Kidney epithelial cell (primary cell): ENCODE results near the gene STXBP5L. TPM values are rescaled to one million over a fixed set of nuclear protein-coding genes. Genes with fewer than 3 reads are reported as not detected.
"Not testable (repeated sequence)": the region's sequence is repeated elsewhere in the genome, so short reads cannot be mapped to it uniquely, and the experiment has no call there.

Experiments
- DNase-seq: peaks from one replicate; pipeline ENCODE4 v3.0.0-alpha.2; 2010; ENCODE audit warnings: low read depth
- H3K27me3 ChIP-seq: 2 replicates; pipeline ENCODE4 v1.6.0; 2011; ENCODE audit warnings: low read length; ENCODE audit not compliant: control insufficient read depth, insufficient read depth
- H3K36me3 ChIP-seq: 2 replicates; pipeline ENCODE4 v1.5.1; 2011; ENCODE audit warnings: low read length; ENCODE audit not compliant: control insufficient read depth, insufficient read depth
- H3K4me3 ChIP-seq: 2 replicates; pipeline ENCODE4 v1.5.1; 2011; ENCODE audit warnings: low read depth, mild to moderate bottlenecking, control low read depth, low read length
- CTCF ChIP-seq: IDR thresholded peaks from 2 replicates; pipeline ENCODE4 v1.5.1; 2011; ENCODE audit warnings: mild to moderate bottlenecking, moderate library complexity, low read length, control low read depth, inconsistent platforms; ENCODE audit not compliant: insufficient read depth, poor library complexity, severe bottlenecking
- total RNA-seq: library from RNA; depleted of rRNA; stranded (reverse); fragments of >200 nt; gene quantifications from 2 replicates; pipeline ENCODE4 v1.2.3, GENCODE V29; 2015

Gene STXBP5L
- total RNA-seq, 1 donor from 2014 or later, result 0.13 TPM

GRCh38 chr3:121064121-121064520, 156.1 kb downstream of the STXBP5L start:
- TF ChIP-seq CTCF, result no peak
- Histone ChIP-seq H3K36me3 (no peaks in the 10 kb centered on the region), H3K4me3 (no peak overlapping the region), H3K27me3 (no peaks in the 10 kb centered on the region)
- DNase-seq, result no peak

GRCh38 chr3:121072133-121072532, 164.1 kb downstream of the STXBP5L start:
- TF ChIP-seq CTCF, result no peak
- Histone ChIP-seq H3K27me3 (no peaks in the 10 kb centered on the region), H3K4me3 (no peak overlapping the region), H3K36me3 (no peaks in the 10 kb centered on the region)
- DNase-seq, result no peak

- DNase-seq, result no peak
- no peak overlapping the region for H3K4me3 ChIP-seq
- no peaks in the 10 kb centered on the region for H3K27me3 ChIP-seq
- no peaks in the 10 kb centered on the region for H3K36me3 ChIP-seq
- TF ChIP-seq CTCF, result no peak
Measured at GRCh38 chr3:121073011-121073410, 165.0 kb downstream of the STXBP5L start.

- no peak for TF ChIP-seq CTCF
- Histone ChIP-seq H3K27me3 (no peaks in the 10 kb centered on the region), H3K36me3 (no peaks in the 10 kb centered on the region), H3K4me3 (no peak overlapping the region)
- no peak for DNase-seq
Measured at GRCh38 chr3:121075191-121075590, 167.2 kb downstream of the STXBP5L start.

- not testable (repeated sequence) for H3K36me3 ChIP-seq, DNase-seq, H3K27me3 ChIP-seq, H3K4me3 ChIP-seq
Measured at GRCh38 chr3:121078378-121079101, 170.5 kb downstream of the STXBP5L start.

- no peak for DNase-seq
- TF ChIP-seq CTCF, result no peak
- Histone ChIP-seq H3K36me3 (no peaks in the 10 kb centered on the region), H3K4me3 (no peak overlapping the region), H3K27me3 (no peaks in the 10 kb centered on the region)
Measured at GRCh38 chr3:121096953-121097352, 188.9 kb downstream of the STXBP5L start.

- DNase-seq, H3K36me3 ChIP-seq, H3K27me3 ChIP-seq, H3K4me3 ChIP-seq: not testable (repeated sequence)
Measured at GRCh38 chr3:121111086-121111485, 203.1 kb downstream of the STXBP5L start.
